Esophagus muscularis mucosa (tissue), 4 donors: Measurements from ENCODE around the gene KDM5A.

Experiments
- CTCF ChIP-seq, 3 experiments: fragments of 200-600 bp in 2 of 3; fragments of 450-650 bp in 1 of 3; sonication (generic) in 2 of 3; IDR thresholded peaks; one replicate each; pipeline ENCODE4 v1.5.1; 2017 to 2019; ENCODE audit warnings: antibody characterized with exemption in 3 of 3, mild to moderate bottlenecking in 2 of 3, moderate library complexity in 1 of 3
- EP300 ChIP-seq: sonication (generic); formaldehyde crosslinking; IDR thresholded peaks from one replicate; pipeline ENCODE4 v1.6.1; 2017; ENCODE audit warnings: antibody characterized with exemption
- POLR2A ChIP-seq: fragments of 450-650 bp; IDR thresholded peaks from one replicate; pipeline ENCODE4 v1.6.1; 2017; ENCODE audit warnings: antibody characterized with exemption, moderate library complexity, mild to moderate bottlenecking, low read depth
- POLR2AphosphoS5 ChIP-seq, 2 donors: sonication (generic); formaldehyde crosslinking; IDR thresholded peaks; one replicate each; pipeline ENCODE4 v1.6.1; 2017; ENCODE audit warnings: antibody characterized with exemption in 2 of 2

DNA sequence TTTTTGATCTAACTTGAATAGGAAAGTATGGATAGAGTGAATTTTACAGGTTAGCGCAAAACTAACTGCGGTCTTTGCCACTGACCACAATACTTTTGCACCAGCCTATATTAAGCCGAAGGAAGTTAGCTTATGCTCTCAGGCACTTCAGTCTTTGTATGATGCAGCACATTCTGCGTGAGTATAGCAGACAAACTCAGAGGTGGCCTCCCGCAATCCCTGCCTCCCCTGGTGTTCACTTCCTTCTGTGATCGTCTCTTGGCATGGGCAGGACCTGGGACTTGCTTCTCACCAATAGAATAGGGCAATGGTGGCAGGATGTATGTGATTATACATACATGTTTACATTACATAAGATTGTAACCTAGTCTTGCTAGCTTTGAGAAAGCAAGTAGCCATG is 116.2 kb downstream of the KDM5A start:
- TF ChIP-seq POLR2A = no peak
- TF ChIP-seq CTCF (IDR thresholded peaks at IDR 0.05) = no peak
- TF ChIP-seq POLR2AphosphoS5 (IDR thresholded peaks at IDR 0.05) = no peak
- TF ChIP-seq EP300 = no peak
